Lung (tissue), 12 donors: ENCODE measurements around the gene C4BPB. TPM values are rescaled to one million over a fixed set of nuclear protein-coding genes. Genes with fewer than 3 reads are reported as not detected.

ENCODE experiments used
- ATAC-seq: fragments of 200-7000 bp; cut with Tn5 transposase; one replicate; pipeline ENCODE4 v1.9.1; 2020; ENCODE audit warnings: moderate number of reproducible peaks; ENCODE audit not compliant: insufficient read depth, low FRiP score
- DNase-seq, 3 donors: peaks; one replicate each; pipeline ENCODE4 v3.0.0-alpha.2; 2013 to 2017
- H3K27ac ChIP-seq, 2 donors: one replicate each; pipeline ENCODE4 v1.5.1; 2013; ENCODE audit warnings: mild to moderate bottlenecking in 2 of 2, moderate library complexity in 2 of 2, control low read depth in 1 of 2, inconsistent platforms in 1 of 2, low read depth in 1 of 2, low read length in 1 of 2
- H3K27me3 ChIP-seq, 3 donors: one replicate each; pipeline ENCODE4 v1.5.1; 2013; ENCODE audit warnings: low read length in 2 of 3; ENCODE audit not compliant: control insufficient read depth in 3 of 3, insufficient read depth in 3 of 3
- H3K36me3 ChIP-seq, 4 donors: one replicate each; pipeline ENCODE4 v1.5.1; 2013; ENCODE audit warnings: low read length in 4 of 4, mild to moderate bottlenecking in 1 of 4, moderate library complexity in 1 of 4; ENCODE audit not compliant: control insufficient read depth in 4 of 4, insufficient read depth in 4 of 4
- H3K4me1 ChIP-seq, 5 donors: one replicate each; pipeline ENCODE4 v1.5.1; 2013; ENCODE audit warnings: low read length in 5 of 5, mild to moderate bottlenecking in 2 of 5, moderate library complexity in 1 of 5; ENCODE audit not compliant: control insufficient read depth in 5 of 5, insufficient read depth in 5 of 5
- H3K4me3 ChIP-seq: one replicate; pipeline ENCODE4 v1.5.1; 2013; ENCODE audit warnings: mild to moderate bottlenecking, control low read depth, moderate library complexity
- H3K9ac ChIP-seq, 2 donors: one replicate each; pipeline ENCODE4 v1.5.1; 2013; ENCODE audit warnings: low read length in 2 of 2, control low read depth in 1 of 2; ENCODE audit not compliant: insufficient read depth in 1 of 2
- H3K9me3 ChIP-seq, 4 donors: one replicate each; pipeline ENCODE4 v1.5.1; 2013; ENCODE audit warnings: low read length in 3 of 4, mild to moderate bottlenecking in 1 of 4, moderate library complexity in 1 of 4; ENCODE audit not compliant: control insufficient read depth in 4 of 4, insufficient read depth in 3 of 4
- CTCF ChIP-seq: IDR thresholded peaks from 2 replicates; pipeline ENCODE4 v1.5.1; 2012; ENCODE audit warnings: mild to moderate bottlenecking; ENCODE audit errors: control extremely low read depth, extremely low read depth
- WGBS, 2 donors: extraction: QIAGEN DNeasy Blood & Tissue Kit; methylation state at CpG; one replicate each; pipeline ENCODE4 v1.1.7; 2013; 5-methylcytosine and 5-hydroxymethylcytosine counted together
- polyA plus RNA-seq, 2 donors: library from polyadenylated mRNA; stranded (reverse); fragments of 200-250 nt; gene quantifications; one replicate each; pipeline ENCODE4 v1.2.1, GENCODE V29; 2013
- total RNA-seq, 2 donors: library from RNA; depleted of rRNA in 1 of 2; stranded (reverse); fragments of >200 nt in 1 of 2; gene quantifications; one replicate each; pipeline ENCODE4 v1.2.1, GENCODE V29; 2014 to 2021
- donor health status: control.
- donor health status: control.
- donor health status: Bipolar disorder and iron deficiency.
- donor health status: healthy.
- donor health status: DM: yes; HTN: yes; CAD: no.

The C4BPB gene
- total and polyA plus RNA-seq, 4 donors: 2.6 to 6.5 (median 4.7) TPM

- H3K27me3 ChIP-seq: no peaks in the 10 kb centered on the region
- no peak overlapping the region for H3K27ac ChIP-seq
- ATAC-seq (no peak), DNase-seq (no peak)
- H3K4me1 ChIP-seq: peaks cover 0 to 31% (median 4%) of the 10 kb centered on the region in 5 donors
- H3K9me3 ChIP-seq: no peaks in the 10 kb centered on the region
- peaks cover 3 to 19% (median 14%) of the 10 kb centered on the region in 4 donors for H3K36me3 ChIP-seq
- WGBS, 2 donors: 60 to 70% methylated on average over 2 of the region's 2 CpGs
- no peak overlapping the region for H3K4me3 ChIP-seq
- TF ChIP-seq CTCF: no peak
- no peak overlapping the region for H3K9ac ChIP-seq
Observed at GRCh38 chr1:207045453-207045852, 43.2 kb upstream of the C4BPB start.

DNA sequence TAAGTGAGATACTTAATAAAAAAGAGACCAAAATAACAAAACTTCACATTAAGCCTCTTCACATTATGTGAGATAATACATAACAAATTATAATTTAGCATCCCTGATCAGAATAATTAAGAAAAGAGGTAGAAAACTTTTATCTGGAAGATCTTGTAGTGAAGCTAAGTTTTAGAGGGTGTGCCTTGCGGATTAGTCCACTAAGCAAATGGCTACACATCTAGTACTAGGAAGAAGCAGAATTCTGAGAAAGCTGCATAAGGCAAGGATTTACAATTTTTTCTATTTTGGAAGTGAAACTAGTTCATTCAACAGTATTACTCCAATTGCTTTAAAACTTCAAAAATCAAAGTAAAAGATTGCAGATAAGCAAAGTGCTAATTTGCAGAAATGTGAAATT lies 41.2 kb upstream of the C4BPB start:
- Histone ChIP-seq H3K9ac (no peak overlapping the region), H3K4me1 (peaks cover 0 to 36% (median 8%) of the 10 kb centered on the region in 5 donors), H3K36me3 (peaks cover 3 to 22% (median 14%) of the 10 kb centered on the region in 4 donors), H3K27ac (no peak overlapping the region), H3K4me3 (no peak overlapping the region), H3K27me3 (no peaks in the 10 kb centered on the region), H3K9me3 (no peaks in the 10 kb centered on the region)
- ATAC-seq (no peak), DNase-seq (no peak)
- TF ChIP-seq CTCF: no peak
- 90 to 97% methylated on average over 1 of the region's 1 CpG for WGBS, 2 donors

DNA sequence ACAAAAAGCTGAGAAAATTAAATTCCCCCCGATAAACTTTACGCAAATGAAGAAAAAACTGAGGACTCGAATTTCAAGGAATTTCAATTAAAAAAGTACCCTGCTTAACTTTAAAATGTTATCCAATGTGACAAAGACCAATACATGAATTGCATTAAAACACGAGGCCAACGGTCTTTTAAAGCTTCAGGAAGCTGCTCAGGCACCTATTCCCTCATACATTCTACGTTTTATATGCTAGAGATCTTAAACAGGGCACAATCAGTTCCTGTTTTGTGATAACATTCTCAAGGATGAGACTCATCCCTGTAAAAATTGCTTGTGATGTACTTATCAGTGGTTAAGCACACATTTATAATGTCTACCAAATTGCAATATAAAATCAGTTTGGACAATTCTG lies 40.6 kb upstream of the C4BPB start:
- no peak overlapping the region for H3K27ac ChIP-seq
- TF ChIP-seq CTCF: no peak
- H3K36me3 ChIP-seq: peaks cover 3 to 22% (median 14%) of the 10 kb centered on the region in 4 donors
- H3K4me3 ChIP-seq: no peak overlapping the region
- DNase-seq: no peak
- H3K9ac ChIP-seq: no peak overlapping the region
- 74 to 80% methylated on average over 6 of the region's 6 CpGs for WGBS, 2 donors
- ATAC-seq: no peak
- H3K27me3 ChIP-seq: no peaks in the 10 kb centered on the region
- H3K4me1 ChIP-seq: peaks cover 0 to 36% (median 8%) of the 10 kb centered on the region in 5 donors
- no peaks in the 10 kb centered on the region for H3K9me3 ChIP-seq

DNA sequence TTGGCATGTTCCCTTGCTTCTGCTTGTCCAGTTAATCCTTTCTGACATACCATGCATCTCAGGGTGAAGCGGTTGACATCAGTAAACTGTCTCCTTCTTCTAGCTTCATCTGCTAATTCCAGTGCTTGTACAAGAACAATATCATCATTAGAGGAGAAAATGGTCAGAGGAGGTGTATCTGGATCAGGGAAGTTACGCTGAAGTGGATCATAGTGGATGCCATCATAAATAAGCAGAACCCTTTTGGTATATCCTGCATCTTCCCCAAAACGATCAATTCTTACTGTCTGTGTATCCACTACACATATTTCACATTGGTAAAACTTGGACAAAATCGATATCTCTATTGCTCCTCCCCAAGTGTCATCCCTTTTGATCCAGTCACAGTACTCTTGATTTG lies 39.6 kb upstream of the C4BPB start:
- DNase-seq (no peak), ATAC-seq (no peak)
- Histone ChIP-seq H3K9me3 (no peaks in the 10 kb centered on the region), H3K9ac (no peak overlapping the region), H3K27me3 (no peaks in the 10 kb centered on the region), H3K4me3 (no peak overlapping the region), H3K36me3 (peaks cover 3 to 22% (median 14%) of the 10 kb centered on the region in 4 donors), H3K27ac (no peak overlapping the region), H3K4me1 (peaks cover 0 to 31% (median 8%) of the 10 kb centered on the region in 5 donors)
- TF ChIP-seq CTCF: no peak
- 83 to 93% methylated on average over 4 of the region's 4 CpGs for WGBS, 2 donors
